HG02623 (cell line): ENCODE data around the gene VSTM5.
"Not testable (repeated sequence)": the region's sequence is repeated elsewhere in the genome, so short reads cannot be mapped to it uniquely, and the experiment has no call there.

Experiments used
- ATAC-seq: cut with Tn5 transposase; IDR thresholded peaks from one replicate; pipeline ENCODE4 v1.9.1; 2021; ENCODE audit warnings: moderate library complexity; ENCODE audit not compliant: unreplicated experiment

Gene VSTM5

GRCh38 chr11:93801366-93801765 is 49.1 kb downstream of the VSTM5 start:
- no peak for ATAC-seq

DNA sequence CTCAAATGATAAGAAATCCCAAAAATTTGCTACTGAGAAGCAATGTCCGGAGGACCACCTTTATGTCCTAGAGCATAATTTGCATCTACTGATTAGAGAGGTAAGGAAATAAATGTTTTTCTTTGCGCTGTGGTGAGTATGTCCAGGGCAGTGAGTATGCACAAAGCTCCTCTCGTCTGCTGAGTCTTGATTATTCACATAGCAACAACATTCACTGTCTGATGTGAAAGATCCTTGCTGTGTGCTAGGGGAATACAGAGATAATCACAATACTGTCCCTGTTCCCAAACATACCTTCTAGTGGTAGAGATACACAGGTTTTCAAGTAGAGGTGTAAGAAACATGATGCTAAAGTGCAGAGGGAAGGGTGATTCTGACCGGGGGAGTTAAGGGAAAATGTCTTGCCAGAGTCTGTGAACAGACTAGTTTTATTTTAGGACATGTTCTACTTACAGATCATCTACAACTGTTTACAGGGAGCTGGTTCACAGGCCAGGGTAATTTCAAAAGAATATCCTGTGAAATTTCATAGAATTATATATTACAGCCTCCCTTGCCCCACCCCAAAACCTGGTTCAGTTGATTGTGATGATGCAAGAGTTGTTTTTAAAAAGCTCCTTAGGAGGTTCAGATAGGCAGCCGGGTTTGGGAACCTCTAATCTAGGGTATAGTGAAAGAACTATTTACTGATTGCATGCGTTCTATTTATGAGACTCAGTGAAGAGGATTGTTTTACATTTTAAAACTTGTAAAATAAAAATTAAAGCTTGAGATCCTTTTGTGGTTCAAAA is 53.8 kb downstream of the VSTM5 start:
- ATAC-seq = no peak

- no peak for ATAC-seq
These were observed 58.9 kb downstream of the VSTM5 start for GRCh38 chr11:93791493-93791892.

DNA sequence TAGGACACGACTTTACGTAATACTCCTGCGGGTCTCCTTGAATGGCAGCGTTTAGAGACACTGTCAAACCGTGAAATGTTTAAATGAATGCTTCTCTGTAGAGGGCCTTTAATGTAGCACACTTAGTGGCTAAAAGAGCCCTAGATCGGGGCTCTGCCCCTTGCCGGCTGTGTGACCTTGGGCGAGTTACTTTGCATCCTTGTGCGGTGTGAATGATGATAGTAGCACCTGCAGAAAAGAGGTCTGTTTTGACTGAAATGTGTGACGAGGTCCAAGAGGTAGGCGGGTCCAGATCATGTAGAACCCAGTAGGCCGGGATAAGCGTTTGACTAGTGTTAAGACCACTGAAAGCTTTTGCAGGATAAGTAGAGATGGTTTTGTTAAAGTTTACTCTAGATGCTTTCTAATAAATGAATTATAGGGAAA is 65.5 kb downstream of the VSTM5 start:
- ATAC-seq = peak; percentile 28

- ATAC-seq = peak; percentile 96
These were observed 66.1 kb downstream of the VSTM5 start, which contains the start of gene MED17 for GRCh38 chr11:93784145-93784934. MED17 (plus strand) TSS chr11:93784282; CDS start chr11:93784514, 232 bp downstream.

DNA sequence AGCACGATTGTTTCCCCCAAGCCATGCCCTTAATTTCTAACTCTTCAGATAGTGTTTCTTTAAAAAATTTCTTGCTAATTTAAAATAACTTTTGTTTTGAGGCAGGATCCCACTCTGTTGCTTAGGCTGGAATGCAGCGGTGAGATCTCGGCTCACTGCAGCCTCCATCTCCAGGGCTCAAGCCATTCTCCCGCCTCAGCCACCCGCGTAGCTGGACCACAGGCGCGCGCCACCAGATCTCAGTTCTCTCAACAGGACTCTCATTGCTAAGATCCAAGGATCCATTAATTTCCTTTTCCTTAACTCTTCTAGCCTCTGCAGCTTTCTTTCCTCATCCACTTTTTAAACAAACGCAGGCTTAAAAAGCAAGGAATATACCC is 66.7 kb downstream of the VSTM5 start:
- ATAC-seq = peak; percentile 39

GRCh38 chr11:93783362-93783761 is 67.1 kb downstream of the VSTM5 start:
- no peak for ATAC-seq

DNA sequence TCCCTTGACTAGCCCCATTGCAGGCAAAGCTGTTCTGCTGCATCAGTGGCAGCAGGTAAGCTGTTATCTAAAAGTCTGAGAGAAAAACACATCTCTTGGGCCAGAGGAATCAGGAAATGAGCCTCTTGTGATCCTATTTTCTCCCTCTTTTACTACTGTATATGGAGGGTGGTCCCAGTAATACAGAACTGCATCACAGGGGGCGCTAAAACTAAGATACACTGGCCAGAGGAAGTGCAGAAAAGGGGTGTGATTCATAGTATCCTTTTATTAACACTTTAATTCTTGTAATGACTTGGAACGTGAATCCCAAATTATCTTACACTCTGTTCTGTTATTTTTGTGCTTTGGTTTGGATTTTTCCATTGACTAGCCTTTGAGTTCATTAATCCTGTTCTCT is 75.1 kb downstream of the VSTM5 start:
- no peak for ATAC-seq

- ATAC-seq = not testable (repeated sequence)
These were observed 75.9 kb downstream of the VSTM5 start for GRCh38 chr11:93774560-93774959.

DNA sequence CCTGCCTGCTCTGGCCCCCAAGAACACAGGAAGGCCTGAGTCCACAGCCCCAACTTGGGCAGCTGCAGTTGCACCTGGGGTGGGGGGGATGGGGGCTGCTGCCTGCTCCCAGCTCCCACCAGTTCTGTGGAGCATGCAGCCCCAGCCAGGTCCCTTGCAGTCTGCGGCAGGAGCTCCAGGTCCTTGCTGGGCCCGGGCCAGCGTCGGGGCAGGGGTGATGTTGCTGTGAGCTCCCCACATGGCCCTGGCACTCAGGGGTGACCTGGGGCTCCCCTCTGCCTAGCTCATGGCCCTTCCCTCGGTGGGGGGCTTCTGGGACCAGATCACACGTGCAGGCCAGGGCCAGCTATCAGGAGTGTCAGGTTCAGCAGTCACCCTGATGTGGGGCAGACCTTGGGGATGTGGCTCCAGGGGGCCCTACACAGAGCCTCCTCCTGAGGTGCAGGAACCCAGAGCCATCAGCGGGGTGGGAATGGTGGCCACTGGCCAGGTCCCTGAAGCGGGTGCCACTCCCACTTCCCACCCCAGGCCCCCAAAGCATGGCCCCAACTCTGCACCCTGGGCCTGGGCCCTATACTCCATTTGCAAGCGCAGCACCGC is 76.7 kb downstream of the VSTM5 start:
- ATAC-seq = no peak

- ATAC-seq = no peak
These were observed 77.4 kb downstream of the VSTM5 start for GRCh38 chr11:93773045-93773477.

- ATAC-seq = no peak
These were observed 78.3 kb downstream of the VSTM5 start for GRCh38 chr11:93772123-93772522.

- no peak for ATAC-seq
These were observed 80.3 kb downstream of the VSTM5 start for GRCh38 chr11:93770160-93770559.
